Dedifferentiated amniotic fluid mesenchymal stem cell (primary cell): ENCODE data around the gene MIER1.

Experiments
- DNase-seq: peaks from one replicate; pipeline ENCODE4 v3.0.0-alpha.2; 2016; ENCODE audit errors: extremely low spot score

MIER1 gene

GRCh38 chr1:66999640-67000400 is 75.0 kb downstream of the MIER1 start:
- no peak for DNase-seq

DNA sequence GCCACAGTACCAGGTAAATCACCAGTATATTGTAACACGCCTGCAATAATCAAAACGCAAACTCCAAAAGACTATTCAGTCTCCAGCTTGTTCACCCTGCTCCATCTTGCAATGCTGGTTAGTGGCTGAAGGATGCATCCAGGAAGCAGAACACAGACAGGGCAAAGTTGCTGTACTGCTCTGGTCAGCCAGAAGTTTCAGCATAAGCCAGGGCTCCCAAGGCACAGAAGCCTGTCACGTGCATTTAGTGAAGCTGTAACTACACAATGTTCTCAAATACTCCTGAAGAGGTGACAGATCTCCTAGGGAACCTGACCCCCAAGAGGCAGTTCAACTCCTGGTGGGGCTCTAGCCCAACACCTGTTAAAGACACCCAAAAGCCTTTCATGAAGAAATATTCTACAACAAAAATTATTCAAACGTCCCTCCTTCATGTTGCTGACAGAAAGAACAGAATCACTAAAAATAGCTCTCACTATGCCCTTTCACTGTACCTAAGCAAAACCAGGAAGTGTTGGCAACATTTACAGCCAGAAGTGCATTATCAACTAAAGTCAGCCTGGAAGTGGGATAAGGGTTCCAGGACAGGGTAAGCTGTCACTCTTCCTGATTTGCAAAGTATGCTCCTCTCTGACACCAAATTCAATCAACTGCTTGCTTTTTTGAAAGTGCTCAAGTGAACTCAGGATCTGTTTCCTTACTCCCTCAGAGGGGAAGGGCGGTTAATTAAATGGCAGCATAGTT is 77.1 kb downstream of the MIER1 start:
- no peak for DNase-seq

- no peak for DNase-seq
Observed at GRCh38 chr1:67004176-67004575, 79.4 kb downstream of the MIER1 start.

DNA sequence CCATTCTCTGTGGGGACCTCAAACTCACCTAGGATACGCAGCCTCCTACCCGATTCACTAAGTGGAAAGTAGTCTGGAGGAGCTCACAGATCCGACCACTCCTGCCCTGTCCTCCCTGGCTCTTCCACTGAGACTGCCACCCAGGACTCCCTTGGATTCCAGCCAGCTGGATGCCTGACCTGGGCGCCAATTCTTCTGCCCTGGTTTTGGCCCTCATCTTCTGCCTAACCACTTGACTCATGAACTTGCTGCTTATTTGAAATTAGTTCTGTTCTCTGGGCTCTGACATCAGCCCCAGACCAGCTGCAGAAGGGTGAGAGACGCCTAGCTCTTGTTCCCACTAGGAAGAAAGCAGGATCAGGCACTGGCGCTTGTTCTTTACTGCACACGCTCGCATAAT is 80.3 kb downstream of the MIER1 start:
- no peak for DNase-seq

DNA sequence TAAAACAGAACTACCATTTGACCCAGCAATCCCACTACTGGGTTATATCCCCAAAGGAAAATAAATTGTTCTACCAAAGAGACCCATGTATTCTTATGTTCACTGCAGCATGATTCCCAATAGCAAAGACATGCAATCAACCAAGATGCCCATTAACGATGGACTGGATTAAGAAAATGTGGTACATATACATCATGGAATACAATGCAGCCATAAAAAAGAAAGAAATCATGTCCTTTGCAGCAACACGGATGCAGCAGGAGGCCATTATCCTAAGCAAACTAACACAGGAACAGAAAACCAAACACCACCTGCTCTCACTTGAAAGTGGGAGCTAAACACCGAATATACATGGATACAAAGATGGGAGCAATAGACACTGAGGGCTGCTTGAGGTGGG is 85.0 kb downstream of the MIER1 start:
- DNase-seq: no peak

DNA sequence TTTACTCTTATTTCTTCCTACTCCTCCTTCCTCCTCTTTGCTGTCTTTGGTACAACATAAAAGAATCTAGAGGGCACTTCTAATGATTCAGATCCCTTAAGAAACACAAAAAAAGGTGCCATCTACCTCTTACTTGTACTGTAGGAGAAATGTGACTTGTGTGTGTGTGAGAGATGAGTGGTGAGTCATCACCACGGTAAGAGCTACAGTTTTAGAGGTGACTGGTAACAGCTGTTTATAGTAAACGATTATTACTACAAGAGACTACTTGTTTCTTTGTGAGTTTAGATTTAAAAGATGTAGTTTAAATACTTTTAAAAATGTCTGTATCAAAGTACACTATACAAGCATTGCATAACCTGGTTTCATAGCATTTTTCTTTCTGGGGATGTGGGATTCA is 88.8 kb downstream of the MIER1 start:
- DNase-seq: no peak

DNA sequence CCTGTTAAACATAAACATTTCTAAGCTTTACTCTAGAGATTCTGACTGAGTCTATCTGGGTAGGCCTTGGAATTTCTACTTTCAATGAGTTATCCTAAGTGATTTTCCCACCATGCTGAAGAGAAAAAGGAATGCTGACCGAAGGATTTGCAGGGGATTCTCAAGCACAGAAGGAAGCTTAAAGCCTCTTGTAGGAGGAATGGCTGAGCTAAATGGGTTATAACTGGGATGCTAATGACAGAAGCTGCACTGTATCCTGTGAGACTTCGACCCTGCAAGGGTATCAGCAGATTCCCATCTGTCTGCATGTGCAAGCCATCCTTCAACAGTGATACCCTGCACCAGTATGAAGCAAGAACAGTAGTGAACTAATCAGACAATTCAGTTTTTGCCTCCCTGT is 93.8 kb downstream of the MIER1 start:
- DNase-seq: no peak

- no peak for DNase-seq
Observed at GRCh38 chr1:67019121-67019520, 94.3 kb downstream of the MIER1 start.

- DNase-seq: no peak
Observed at GRCh38 chr1:67019600-67020136, 94.9 kb downstream of the MIER1 start.

DNA sequence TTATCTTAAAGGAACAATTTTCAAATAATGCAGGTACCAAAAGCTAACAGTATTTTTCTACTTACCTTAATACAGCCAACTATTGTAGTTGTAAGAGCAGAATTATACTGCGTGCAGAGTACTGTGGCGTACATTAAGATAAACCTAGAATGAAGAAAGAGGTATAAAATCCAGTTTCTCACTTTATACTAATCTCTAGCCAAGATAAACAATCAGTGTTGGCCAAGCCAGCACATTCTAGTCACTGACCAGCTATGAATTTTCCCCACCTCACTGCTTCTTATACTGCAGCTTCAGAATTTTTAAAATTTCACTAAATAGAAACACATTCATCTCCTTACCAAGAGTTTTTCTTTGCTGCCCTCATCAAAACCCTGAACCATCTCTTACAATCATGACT is 95.5 kb downstream of the MIER1 start:
- no peak for DNase-seq

- DNase-seq: no peak
Observed at GRCh38 chr1:67020765-67021164, 96.0 kb downstream of the MIER1 start.

DNA sequence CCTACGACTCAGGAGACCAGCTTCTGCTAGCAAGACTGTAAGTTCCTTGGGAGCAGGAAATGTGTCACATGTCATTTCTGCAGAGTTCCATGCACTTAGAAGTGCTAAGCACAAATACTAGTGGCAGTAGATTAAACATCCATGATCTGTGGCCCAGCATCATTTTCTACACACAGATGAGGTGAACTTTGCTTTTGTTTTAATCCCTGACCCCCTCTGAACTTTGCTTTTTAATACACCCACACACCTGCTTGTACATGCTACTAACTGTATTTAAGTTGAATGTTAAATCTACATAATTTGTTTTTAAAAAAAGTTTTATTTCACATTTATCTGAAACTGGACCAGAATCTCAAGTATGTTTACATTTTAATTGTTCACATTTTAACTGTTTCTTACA is 104.7 kb downstream of the MIER1 start:
- no peak for DNase-seq

DNA sequence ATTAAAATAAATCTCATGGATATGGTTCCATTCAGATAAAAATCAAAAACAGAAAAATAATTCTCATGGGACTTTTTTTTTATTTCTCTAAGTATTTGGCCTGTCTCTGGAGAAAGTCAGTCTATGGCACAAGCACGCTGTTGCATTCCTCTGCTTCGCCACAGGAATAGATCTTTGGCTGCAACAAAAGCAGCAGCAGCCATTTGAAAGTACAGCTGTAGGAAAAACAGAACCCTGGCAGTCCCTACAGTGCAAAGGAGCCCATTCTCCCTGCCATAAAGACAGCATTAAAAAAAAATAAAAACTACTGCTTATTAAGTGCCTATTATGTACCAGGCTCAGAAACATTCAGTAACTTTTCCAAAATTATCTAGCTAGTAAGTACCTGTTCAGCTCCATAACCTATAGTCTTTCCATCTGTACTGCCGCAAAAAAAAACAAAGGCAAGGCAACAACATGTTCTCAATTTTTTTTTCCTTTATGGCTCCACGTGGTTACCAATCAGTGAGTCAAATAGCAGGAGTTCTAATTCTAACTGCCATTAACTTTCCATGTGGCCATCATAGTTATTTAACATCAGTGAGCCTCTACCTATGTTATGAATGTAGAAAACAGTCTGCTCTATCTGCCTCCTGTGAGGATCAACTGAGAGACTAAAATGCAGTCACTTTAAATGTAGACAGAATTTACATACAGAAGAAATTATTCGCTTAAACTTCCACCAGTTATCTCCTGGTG is 106.5 kb downstream of the MIER1 start:
- DNase-seq: no peak

DNA sequence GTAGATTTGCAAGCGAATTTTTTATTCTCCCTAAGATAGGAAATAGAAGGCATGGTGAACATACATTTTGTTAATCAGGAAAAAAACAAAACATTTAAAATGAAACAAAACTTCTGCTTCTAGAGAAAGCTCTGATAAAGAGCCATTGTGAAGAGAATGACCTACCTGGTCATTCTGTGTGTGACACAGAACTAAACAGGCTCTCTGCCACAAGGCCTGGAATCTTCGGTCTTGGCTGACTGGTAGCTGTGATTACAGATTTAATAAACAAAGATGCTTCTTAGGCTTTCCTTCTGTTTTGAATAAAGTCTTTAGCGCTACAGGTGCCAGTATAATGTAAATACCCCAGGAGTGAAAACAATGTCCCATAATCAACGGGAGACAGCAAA is 107.1 kb downstream of the MIER1 start:
- DNase-seq: no peak
